Ishikawa (cell line): ENCODE results near the gene C6orf47.

ENCODE experiments used
- CEBPB ChIP-seq: IDR thresholded peaks from 2 replicates; pipeline ENCODE4 v1.6.1; 2012
- CREB1 ChIP-seq: IDR thresholded peaks from 2 replicates; pipeline ENCODE4 v1.6.1; 2012; ENCODE audit warnings: low read depth
- EGR1 ChIP-seq: IDR thresholded peaks from 2 replicates; pipeline ENCODE4 v1.6.1; 2012
- EP300 ChIP-seq: IDR thresholded peaks from 2 replicates; pipeline ENCODE4 v1.6.1; 2012; ENCODE audit warnings: borderline replicate concordance
- FOXM1 ChIP-seq: IDR thresholded peaks from 2 replicates; pipeline ENCODE4 v1.6.1; 2012; ENCODE audit warnings: low read depth, borderline replicate concordance
- MAX ChIP-seq: IDR thresholded peaks from 2 replicates; pipeline ENCODE4 v1.6.1; 2012
- NFIC ChIP-seq: IDR thresholded peaks from 2 replicates; pipeline ENCODE4 v1.6.1; 2012
- RAD21 ChIP-seq: IDR thresholded peaks from 2 replicates; pipeline ENCODE4 v1.6.1; 2012; ENCODE audit warnings: low read depth
- REST ChIP-seq: IDR thresholded peaks from 2 replicates; pipeline ENCODE4 v1.6.1; 2012; ENCODE audit warnings: low read depth, mild to moderate bottlenecking
- TAF1 ChIP-seq: IDR thresholded peaks from 2 replicates; pipeline ENCODE4 v1.6.1; 2012; ENCODE audit warnings: low read depth, mild to moderate bottlenecking
- TCF12 ChIP-seq: IDR thresholded peaks from 2 replicates; pipeline ENCODE4 v1.6.1; 2012; ENCODE audit warnings: low read depth
- TEAD4 ChIP-seq: IDR thresholded peaks from 2 replicates; pipeline ENCODE4 v1.6.1; 2012
- USF1 ChIP-seq: IDR thresholded peaks from 2 replicates; pipeline ENCODE4 v1.6.1; 2012
- YY1 ChIP-seq: IDR thresholded peaks from 2 replicates; pipeline ENCODE4 v1.6.1; 2012; ENCODE audit warnings: low read depth
- ZBTB7A ChIP-seq: IDR thresholded peaks from 2 replicates; pipeline ENCODE4 v1.6.1; 2012; ENCODE audit warnings: low read depth

Gene C6orf47

GRCh38 chr6:31706599-31706998, 46.0 kb upstream of the C6orf47 start, which contains the start of gene LY6G6F:
Gene LY6G6F, plus strand, starts transcription at chr6:31706866. Its CDS starts 41 bp downstream, at chr6:31706907.
- no peak for TF ChIP-seq TCF12
- TF ChIP-seq REST, result no peak
- TF ChIP-seq EP300, result no peak
- TF ChIP-seq YY1, result no peak
- no peak for TF ChIP-seq FOXM1
- no peak for TF ChIP-seq MAX
- no peak for TF ChIP-seq NFIC
- no peak for TF ChIP-seq EGR1
- no peak for TF ChIP-seq ZBTB7A
- no peak for TF ChIP-seq USF1
- no peak for TF ChIP-seq RAD21

- no peak for TF ChIP-seq EP300
- TF ChIP-seq MAX, result no peak
- no peak for TF ChIP-seq FOXM1
- no peak for TF ChIP-seq YY1
- TF ChIP-seq REST, result no peak
- TF ChIP-seq NFIC, result no peak
- TF ChIP-seq TCF12, result no peak
- TF ChIP-seq EGR1, result no peak
- TF ChIP-seq TAF1, result no peak
- no peak for TF ChIP-seq ZBTB7A
- no peak for TF ChIP-seq CREB1
- TF ChIP-seq RAD21, result no peak
- no peak for TF ChIP-seq TEAD4
- no peak for TF ChIP-seq USF1
- no peak for TF ChIP-seq CEBPB
These were observed 45.4 kb upstream of the C6orf47 start for GRCh38 chr6:31705931-31706330.

- TF ChIP-seq YY1, result peak; percentile 57
- TF ChIP-seq CREB1, result peak; percentile 85
- TF ChIP-seq REST, result no peak
- peak; percentile 43; the same call in 1 of the 2 replicates for TF ChIP-seq MAX
- peak; percentile 99 for TF ChIP-seq CEBPB
- peak; percentile 65 for TF ChIP-seq TAF1
- peak; percentile 34; the same call in 1 of the 2 replicates for TF ChIP-seq ZBTB7A
- TF ChIP-seq TEAD4, result peak; percentile 33; the same call in 1 of the 2 replicates
- TF ChIP-seq RAD21, result peak; percentile 1; the same call in 1 of the 2 replicates
- TF ChIP-seq EGR1, result no peak
These were observed 42.5 kb upstream of the C6orf47 start, which contains the start of gene ABHD16A for GRCh38 chr6:31702819-31703716. Gene ABHD16A, minus strand, starts transcription at chr6:31703324. Its CDS starts 43 bp downstream, at chr6:31703281.
